ENCODE results near the gene RAB3IL1.

Gene RAB3IL1

DNA sequence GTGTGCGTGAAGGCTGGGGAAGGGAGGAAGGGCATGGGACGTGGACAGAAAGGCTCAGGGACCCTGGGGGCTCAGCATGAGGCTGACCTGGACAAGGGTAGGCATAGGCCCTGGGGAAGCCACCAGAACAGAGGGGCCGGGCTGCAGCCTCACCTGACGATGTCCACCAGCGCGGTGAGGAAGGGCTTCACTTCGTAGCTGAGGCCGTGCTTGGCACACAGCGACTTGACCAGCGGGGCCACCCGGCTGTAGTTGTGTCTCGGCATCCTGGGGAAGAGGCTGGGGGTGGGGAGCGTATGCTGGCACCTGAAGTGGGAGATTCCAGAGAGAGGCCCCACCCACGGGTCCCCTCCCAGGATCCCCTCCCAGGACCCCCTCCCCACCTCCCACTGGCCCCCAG is 41.7 kb downstream of the RAB3IL1 start:
- no peak overlapping the region for H3K9ac ChIP-seq (ENCODE audit: low read depth, low read length, poor library complexity, severe bottlenecking)
- H3K4me1 ChIP-seq (ENCODE audit: insufficient read depth, low read length, poor library complexity, severe bottlenecking): peaks cover 7% of the 10 kb centered on the region
- no peaks in the 10 kb centered on the region for H3K9me2 ChIP-seq (replicated peaks; ENCODE audit: low read depth, low read length)
- no peak overlapping the region for H2AFZ ChIP-seq (ENCODE audit: low read length)
- TF ChIP-seq, protein P1, sequence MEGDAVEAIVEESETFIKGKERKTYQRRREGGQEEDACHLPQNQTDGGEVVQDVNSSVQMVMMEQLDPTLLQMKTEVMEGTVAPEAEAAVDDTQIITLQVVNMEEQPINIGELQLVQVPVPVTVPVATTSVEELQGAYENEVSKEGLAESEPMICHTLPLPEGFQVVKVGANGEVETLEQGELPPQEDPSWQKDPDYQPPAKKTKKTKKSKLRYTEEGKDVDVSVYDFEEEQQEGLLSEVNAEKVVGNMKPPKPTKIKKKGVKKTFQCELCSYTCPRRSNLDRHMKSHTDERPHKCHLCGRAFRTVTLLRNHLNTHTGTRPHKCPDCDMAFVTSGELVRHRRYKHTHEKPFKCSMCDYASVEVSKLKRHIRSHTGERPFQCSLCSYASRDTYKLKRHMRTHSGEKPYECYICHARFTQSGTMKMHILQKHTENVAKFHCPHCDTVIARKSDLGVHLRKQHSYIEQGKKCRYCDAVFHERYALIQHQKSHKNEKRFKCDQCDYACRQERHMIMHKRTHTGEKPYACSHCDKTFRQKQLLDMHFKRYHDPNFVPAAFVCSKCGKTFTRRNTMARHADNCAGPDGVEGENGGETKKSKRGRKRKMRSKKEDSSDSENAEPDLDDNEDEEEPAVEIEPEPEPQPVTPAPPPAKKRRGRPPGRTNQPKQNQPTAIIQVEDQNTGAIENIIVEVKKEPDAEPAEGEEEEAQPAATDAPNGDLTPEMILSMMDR (conservative IDR thresholded peaks at IDR 0.05; ENCODE audit: low read length): no peak
- no peaks in the 10 kb centered on the region for H3K36me3 ChIP-seq (ENCODE audit: insufficient read depth, low read length)
- H3K9me3 ChIP-seq (ENCODE audit: insufficient read depth, low read depth, low read length): no peaks in the 10 kb centered on the region
- H4K20me1 ChIP-seq (ENCODE audit: insufficient read depth, low read length, poor library complexity, severe bottlenecking): no peaks in the 10 kb centered on the region
- H3K79me2 ChIP-seq (ENCODE audit: insufficient read depth, low read length): no peaks in the 10 kb centered on the region
- H3F3A ChIP-seq (ENCODE audit: low read depth): no peaks in the 10 kb centered on the region; the same call in 1 of the 2 replicates
- no peak overlapping the region for H3K4me2 ChIP-seq (ENCODE audit: low read depth, low read length, poor library complexity, severe bottlenecking)
- no peaks in the 10 kb centered on the region for H3K27me3 ChIP-seq (ENCODE audit: insufficient read depth, low read length, poor library complexity, severe bottlenecking)
- H3K4me3 ChIP-seq (ENCODE audit: low read length, poor library complexity, severe bottlenecking): no peak overlapping the region

DNA sequence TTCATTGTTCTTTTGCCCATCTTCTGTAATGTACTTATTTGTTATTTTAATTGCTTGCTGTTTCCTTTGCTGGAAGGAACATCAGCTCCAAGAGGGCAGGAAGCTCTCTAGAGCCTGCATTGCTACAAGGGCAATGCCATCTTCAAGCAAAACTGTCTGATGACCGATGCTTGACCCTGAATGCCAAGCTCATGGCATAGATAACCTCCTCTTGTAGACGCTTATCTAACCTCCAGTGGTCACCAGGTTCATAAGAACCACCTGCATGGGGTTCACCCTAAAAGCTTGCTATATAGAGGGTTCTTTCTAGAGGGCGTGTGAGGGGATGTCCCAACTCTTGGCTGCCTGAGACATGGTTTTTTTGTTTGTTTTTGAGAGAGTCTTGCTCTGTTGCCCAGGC is 42.5 kb downstream of the RAB3IL1 start:
- H3K36me3 ChIP-seq (ENCODE audit: insufficient read depth, low read length): no peaks in the 10 kb centered on the region
- H3K4me1 ChIP-seq (ENCODE audit: insufficient read depth, low read length, poor library complexity, severe bottlenecking): peaks cover 9% of the 10 kb centered on the region
- no peaks in the 10 kb centered on the region for H4K20me1 ChIP-seq (ENCODE audit: insufficient read depth, low read length, poor library complexity, severe bottlenecking)

DNA sequence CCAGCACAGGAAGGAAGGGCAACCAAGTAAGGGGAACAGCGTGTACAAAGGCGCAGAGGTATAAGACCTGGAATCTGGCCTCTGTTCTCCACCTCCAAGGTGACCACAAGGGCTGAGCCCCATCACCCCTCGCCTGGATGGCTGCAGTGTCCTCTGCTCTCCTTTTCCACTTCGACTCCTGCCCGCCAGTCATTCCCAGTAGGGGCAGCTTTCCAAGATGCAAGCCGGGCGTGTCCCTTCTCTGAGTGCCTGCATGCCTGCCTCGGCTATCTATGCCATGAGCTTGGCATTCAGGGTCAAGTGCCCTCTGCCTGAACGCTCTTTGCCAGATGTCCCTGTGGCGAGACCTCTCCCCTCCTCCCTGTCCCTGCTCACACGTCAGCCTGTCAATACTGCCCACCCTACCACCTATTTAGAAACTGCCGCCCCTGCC is 43.0 kb downstream of the RAB3IL1 start:
- H3F3A ChIP-seq (ENCODE audit: low read depth): no peaks in the 10 kb centered on the region; the same call in 1 of the 2 replicates
- H3K4me3 ChIP-seq (ENCODE audit: low read length, poor library complexity, severe bottlenecking): no peak overlapping the region
- no peaks in the 10 kb centered on the region for H3K79me2 ChIP-seq (ENCODE audit: insufficient read depth, low read length)
- H3K4me2 ChIP-seq (ENCODE audit: low read depth, low read length, poor library complexity, severe bottlenecking): no peak overlapping the region
- no peaks in the 10 kb centered on the region for H3K9me3 ChIP-seq (ENCODE audit: insufficient read depth, low read depth, low read length)
- H3K27me3 ChIP-seq (ENCODE audit: insufficient read depth, low read length, poor library complexity, severe bottlenecking): no peaks in the 10 kb centered on the region
- H3K36me3 ChIP-seq (ENCODE audit: insufficient read depth, low read length): no peaks in the 10 kb centered on the region
- no peak overlapping the region for H3K9ac ChIP-seq (ENCODE audit: low read depth, low read length, poor library complexity, severe bottlenecking)
- no peaks in the 10 kb centered on the region for H3K9me2 ChIP-seq (replicated peaks; ENCODE audit: low read depth, low read length)
- TF ChIP-seq, protein P1 (conservative IDR thresholded peaks at IDR 0.05; ENCODE audit: low read length): no peak
- TF ChIP-seq EZH2phosphoT487 (IDR thresholded peaks at IDR 0.05; ENCODE audit: borderline replicate concordance): no peak
- no peak overlapping the region for H2AFZ ChIP-seq (ENCODE audit: low read length)
- H3K4me1 ChIP-seq (ENCODE audit: insufficient read depth, low read length, poor library complexity, severe bottlenecking): peaks cover 9% of the 10 kb centered on the region
- no peaks in the 10 kb centered on the region for H4K20me1 ChIP-seq (ENCODE audit: insufficient read depth, low read length, poor library complexity, severe bottlenecking)

More for the DNA sequence above, 42.5 kb downstream of the RAB3IL1 start:
- no peaks in the 10 kb centered on the region for H3K79me2 ChIP-seq (ENCODE audit: insufficient read depth, low read length)
- no peak overlapping the region for H3K4me3 ChIP-seq (ENCODE audit: low read length, poor library complexity, severe bottlenecking)
- no peaks in the 10 kb centered on the region for H3K9me2 ChIP-seq (replicated peaks; ENCODE audit: low read depth, low read length)
- no peaks in the 10 kb centered on the region; the same call in 1 of the 2 replicates for H3F3A ChIP-seq (ENCODE audit: low read depth)
- H2AFZ ChIP-seq (ENCODE audit: low read length): no peak overlapping the region
- H3K9ac ChIP-seq (ENCODE audit: low read depth, low read length, poor library complexity, severe bottlenecking): no peak overlapping the region
- H3K9me3 ChIP-seq (ENCODE audit: insufficient read depth, low read depth, low read length): no peaks in the 10 kb centered on the region
- no peak overlapping the region for H3K4me2 ChIP-seq (ENCODE audit: low read depth, low read length, poor library complexity, severe bottlenecking)
- H3K27me3 ChIP-seq (ENCODE audit: insufficient read depth, low read length, poor library complexity, severe bottlenecking): no peaks in the 10 kb centered on the region
- no peak for TF ChIP-seq EZH2phosphoT487 (IDR thresholded peaks at IDR 0.05; ENCODE audit: borderline replicate concordance)
- TF ChIP-seq, protein P1 (conservative IDR thresholded peaks at IDR 0.05; ENCODE audit: low read length): no peak
